ENCODE measurements around the gene MSH2.
"Not testable (repeated sequence)": the region's sequence is repeated elsewhere in the genome, so short reads cannot be mapped to it uniquely, and the experiment has no call there.

The MSH2 gene

DNA sequence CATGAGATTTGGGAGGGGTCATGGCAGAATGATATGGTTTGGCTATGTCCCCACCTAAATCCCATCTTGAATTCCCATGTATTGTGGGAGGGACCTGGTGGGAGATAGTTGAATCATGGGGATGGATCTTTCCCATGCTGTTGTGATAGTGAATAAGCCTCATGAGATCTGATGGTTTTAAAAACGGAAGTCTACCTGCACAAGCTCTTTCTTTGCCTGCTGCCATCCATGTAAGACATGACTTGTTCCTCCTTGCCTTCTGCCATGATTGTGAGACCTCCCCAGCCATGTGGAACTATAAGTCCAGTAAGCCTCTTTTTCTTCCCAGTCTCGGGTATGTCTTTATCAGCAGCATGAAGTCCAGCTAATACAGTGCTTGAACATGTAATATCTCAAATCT lies 5.0 kb downstream of the MSH2 start:
- not testable (repeated sequence) for H3K27ac ChIP-seq (ENCODE audit: low read depth, low read length); H3K9ac ChIP-seq (ENCODE audit: low read depth, low read length)
- peaks cover 64% of the 10 kb centered on the region for H3K36me3 ChIP-seq (ENCODE audit: control insufficient read depth, insufficient read depth, low read length)

DNA sequence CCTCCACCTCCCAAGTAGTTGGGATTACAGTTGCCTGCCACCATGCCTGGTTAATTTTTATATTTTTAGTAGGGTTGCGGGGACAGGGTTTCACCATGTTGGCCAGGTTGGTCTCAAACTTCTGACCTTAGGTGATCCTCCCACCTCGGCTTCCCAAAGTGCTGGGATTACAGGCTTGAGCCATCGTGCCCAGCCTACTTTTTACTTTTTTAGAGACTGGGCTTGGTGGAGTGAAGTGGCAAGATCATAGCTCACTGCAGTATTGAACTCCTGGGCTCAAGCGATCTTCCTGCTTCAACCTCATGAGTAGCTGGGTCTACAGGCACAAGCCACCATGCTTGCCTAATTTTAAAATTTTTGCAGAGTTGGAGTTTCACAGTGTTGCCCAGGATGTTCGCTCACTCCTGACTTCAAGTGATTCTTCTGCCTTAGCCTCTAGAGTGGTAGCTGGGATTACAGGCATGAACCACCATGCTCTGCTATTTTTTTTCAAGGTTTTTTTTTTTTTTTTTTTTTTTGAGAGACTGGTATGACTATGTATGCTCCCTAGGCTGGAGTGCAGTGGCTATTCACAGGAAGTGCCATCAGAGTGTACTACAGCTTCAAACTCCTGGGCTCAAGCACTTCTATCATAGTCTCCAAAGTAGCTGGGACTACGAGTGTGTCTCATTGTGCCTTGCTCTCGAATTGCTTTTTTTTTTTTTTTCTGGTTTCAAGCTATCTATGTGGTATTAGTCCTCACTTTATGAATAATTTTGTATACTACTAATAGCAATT lies 11.9 kb downstream of the MSH2 start:
- Histone ChIP-seq H3K9ac (ENCODE audit: low read depth, low read length) (no peak overlapping the region), H3K4me3 (ENCODE audit: low read depth, low read length) (no peak overlapping the region), H3K36me3 (ENCODE audit: control insufficient read depth, insufficient read depth, low read length) (peaks cover 97% of the 10 kb centered on the region), H3K27ac (ENCODE audit: low read depth, low read length) (no peak overlapping the region), H3K27me3 (ENCODE audit: control insufficient read depth, insufficient read depth, low read length) (no peaks in the 10 kb centered on the region), H3K4me1 (ENCODE audit: control insufficient read depth, insufficient read depth, low read length) (no peaks in the 10 kb centered on the region), H3K9me3 (ENCODE audit: control insufficient read depth, insufficient read depth, low read length) (no peaks in the 10 kb centered on the region; the same call in 1 of the 2 replicates)

More for the DNA sequence above, 5.0 kb downstream of the MSH2 start:
- H3K4me1 ChIP-seq (ENCODE audit: control insufficient read depth, insufficient read depth, low read length); H3K9me3 ChIP-seq (ENCODE audit: control insufficient read depth, insufficient read depth, low read length); H3K27me3 ChIP-seq (ENCODE audit: control insufficient read depth, insufficient read depth, low read length); H3K4me3 ChIP-seq (ENCODE audit: low read depth, low read length): not testable (repeated sequence)

DNA sequence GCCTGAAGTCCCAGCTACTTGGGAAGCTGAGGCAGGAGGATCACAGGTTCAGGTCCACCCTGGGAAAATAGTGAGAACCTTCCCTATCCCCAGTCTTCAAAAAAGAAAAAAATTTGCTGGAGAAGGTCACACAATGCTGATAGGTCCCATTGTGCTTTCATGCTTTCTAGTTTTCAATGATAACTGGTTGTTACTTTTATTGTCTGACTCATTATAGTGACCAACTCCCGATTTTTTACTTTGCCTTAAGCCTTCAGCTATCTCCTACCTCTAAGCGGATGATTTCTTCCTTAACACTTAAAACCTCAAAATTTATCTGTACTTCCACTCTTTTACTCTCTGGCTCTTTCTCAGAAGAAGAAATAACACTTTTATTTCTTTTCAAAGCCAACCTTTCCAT lies 17.3 kb downstream of the MSH2 start:
- Histone ChIP-seq H3K4me1 (ENCODE audit: control insufficient read depth, insufficient read depth, low read length) (no peaks in the 10 kb centered on the region), H3K36me3 (ENCODE audit: control insufficient read depth, insufficient read depth, low read length) (peaks cover 90% of the 10 kb centered on the region), H3K27ac (ENCODE audit: low read depth, low read length) (no peak overlapping the region), H3K9me3 (ENCODE audit: control insufficient read depth, insufficient read depth, low read length) (no peaks in the 10 kb centered on the region), H3K9ac (ENCODE audit: low read depth, low read length) (no peak overlapping the region), H3K27me3 (ENCODE audit: control insufficient read depth, insufficient read depth, low read length) (no peaks in the 10 kb centered on the region), H3K4me3 (ENCODE audit: low read depth, low read length) (no peak overlapping the region)

DNA sequence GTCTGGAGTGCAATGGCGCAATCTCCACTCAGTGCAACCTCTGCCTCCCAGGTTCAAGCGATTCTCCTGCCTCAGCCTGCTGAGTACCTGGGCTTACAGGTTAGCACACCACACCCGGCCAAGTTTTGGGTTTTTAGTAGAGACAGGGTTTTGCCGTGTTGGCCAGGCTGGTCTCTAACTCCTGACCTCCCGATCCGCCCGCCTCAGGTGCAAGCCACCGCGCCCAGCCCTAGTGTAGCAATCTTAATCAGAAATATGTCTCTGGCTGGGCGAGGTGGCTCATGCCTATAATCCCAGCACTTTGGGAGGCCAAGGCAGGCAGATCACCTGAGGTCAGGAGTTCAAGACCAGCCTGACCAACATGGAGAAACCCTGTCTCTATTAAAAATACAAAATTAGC lies 17.7 kb downstream of the MSH2 start:
- H3K36me3 ChIP-seq (ENCODE audit: control insufficient read depth, insufficient read depth, low read length) = peaks cover 90% of the 10 kb centered on the region
- H3K27me3 ChIP-seq (ENCODE audit: control insufficient read depth, insufficient read depth, low read length); H3K9me3 ChIP-seq (ENCODE audit: control insufficient read depth, insufficient read depth, low read length); H3K9ac ChIP-seq (ENCODE audit: low read depth, low read length); H3K4me1 ChIP-seq (ENCODE audit: control insufficient read depth, insufficient read depth, low read length); H3K27ac ChIP-seq (ENCODE audit: low read depth, low read length); H3K4me3 ChIP-seq (ENCODE audit: low read depth, low read length): not testable (repeated sequence)

- Histone ChIP-seq H3K27ac (ENCODE audit: low read depth, low read length) (no peak overlapping the region), H3K9me3 (ENCODE audit: control insufficient read depth, insufficient read depth, low read length) (no peaks in the 10 kb centered on the region), H3K9ac (ENCODE audit: low read depth, low read length) (no peak overlapping the region), H3K4me3 (ENCODE audit: low read depth, low read length) (no peak overlapping the region), H3K4me1 (ENCODE audit: control insufficient read depth, insufficient read depth, low read length) (no peaks in the 10 kb centered on the region), H3K36me3 (ENCODE audit: control insufficient read depth, insufficient read depth, low read length) (peaks cover 85% of the 10 kb centered on the region), H3K27me3 (ENCODE audit: control insufficient read depth, insufficient read depth, low read length) (no peaks in the 10 kb centered on the region)
Measured at GRCh38 chr2:47422016-47422415, 19.1 kb downstream of the MSH2 start.

- Histone ChIP-seq H3K27me3 (ENCODE audit: control insufficient read depth, insufficient read depth, low read length) (no peaks in the 10 kb centered on the region), H3K27ac (ENCODE audit: low read depth, low read length) (no peak overlapping the region), H3K4me3 (ENCODE audit: low read depth, low read length) (no peak overlapping the region), H3K4me1 (ENCODE audit: control insufficient read depth, insufficient read depth, low read length) (no peaks in the 10 kb centered on the region), H3K36me3 (ENCODE audit: control insufficient read depth, insufficient read depth, low read length) (peaks cover 83% of the 10 kb centered on the region), H3K9me3 (ENCODE audit: control insufficient read depth, insufficient read depth, low read length) (no peaks in the 10 kb centered on the region), H3K9ac (ENCODE audit: low read depth, low read length) (no peak overlapping the region)
Measured at GRCh38 chr2:47422560-47422959, 19.6 kb downstream of the MSH2 start.

DNA sequence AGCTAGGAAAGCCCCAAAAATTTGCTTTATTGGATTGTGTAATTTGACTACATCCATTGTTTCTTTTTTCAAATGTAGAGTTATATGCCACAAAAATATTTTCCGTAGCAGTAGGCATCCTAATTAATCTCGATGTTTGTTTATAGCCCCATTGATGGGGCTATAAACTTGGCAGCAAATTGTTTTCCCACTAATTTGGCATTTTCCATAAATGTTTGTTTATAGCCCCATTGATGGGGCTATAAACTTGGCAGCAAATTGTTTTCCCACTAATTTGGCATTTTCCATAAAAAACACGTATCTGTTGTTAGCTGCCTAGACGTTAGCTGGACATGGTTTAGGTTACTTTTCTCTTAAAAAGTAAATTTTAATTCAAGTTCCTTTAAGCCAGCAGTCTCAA lies 23.8 kb downstream of the MSH2 start:
- peaks cover 89% of the 10 kb centered on the region for H3K36me3 ChIP-seq (ENCODE audit: control insufficient read depth, insufficient read depth, low read length)
- no peaks in the 10 kb centered on the region for H3K27me3 ChIP-seq (ENCODE audit: control insufficient read depth, insufficient read depth, low read length)
- peaks cover 14% of the 10 kb centered on the region; the same call in 1 of the 2 replicates for H3K9me3 ChIP-seq (ENCODE audit: control insufficient read depth, insufficient read depth, low read length)
- no peak overlapping the region for H3K27ac ChIP-seq (ENCODE audit: low read depth, low read length)
- H3K4me3 ChIP-seq (ENCODE audit: low read depth, low read length) = no peak overlapping the region
- no peak overlapping the region for H3K9ac ChIP-seq (ENCODE audit: low read depth, low read length)
- H3K4me1 ChIP-seq (ENCODE audit: control insufficient read depth, insufficient read depth, low read length) = no peaks in the 10 kb centered on the region

DNA sequence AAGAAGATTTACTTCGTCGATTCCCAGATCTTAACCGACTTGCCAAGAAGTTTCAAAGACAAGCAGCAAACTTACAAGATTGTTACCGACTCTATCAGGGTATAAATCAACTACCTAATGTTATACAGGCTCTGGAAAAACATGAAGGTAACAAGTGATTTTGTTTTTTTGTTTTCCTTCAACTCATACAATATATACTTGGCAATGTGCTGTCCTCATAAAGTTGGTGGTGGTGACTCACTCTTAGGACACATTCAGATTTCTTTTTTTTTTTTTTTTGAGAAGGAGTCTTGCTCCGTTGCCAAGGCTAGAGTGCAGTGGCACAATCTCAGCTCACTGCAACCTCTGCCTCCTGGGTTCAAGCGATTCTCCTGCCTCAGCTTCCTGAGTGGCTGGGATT lies 26.8 kb downstream of the MSH2 start:
- no peaks in the 10 kb centered on the region for H3K4me1 ChIP-seq (ENCODE audit: control insufficient read depth, insufficient read depth, low read length)
- H3K4me3 ChIP-seq (ENCODE audit: low read depth, low read length) = no peak overlapping the region
- peaks cover 17% of the 10 kb centered on the region for H3K9me3 ChIP-seq (ENCODE audit: control insufficient read depth, insufficient read depth, low read length)
- no peak overlapping the region for H3K27ac ChIP-seq (ENCODE audit: low read depth, low read length)
- no peaks in the 10 kb centered on the region for H3K27me3 ChIP-seq (ENCODE audit: control insufficient read depth, insufficient read depth, low read length)
- H3K36me3 ChIP-seq (ENCODE audit: control insufficient read depth, insufficient read depth, low read length) = peaks cover 72% of the 10 kb centered on the region
- H3K9ac ChIP-seq (ENCODE audit: low read depth, low read length) = no peak overlapping the region

- peaks cover 17% of the 10 kb centered on the region for H3K9me3 ChIP-seq (ENCODE audit: control insufficient read depth, insufficient read depth, low read length)
- H3K27ac ChIP-seq (ENCODE audit: low read depth, low read length); H3K9ac ChIP-seq (ENCODE audit: low read depth, low read length); H3K27me3 ChIP-seq (ENCODE audit: control insufficient read depth, insufficient read depth, low read length); H3K4me3 ChIP-seq (ENCODE audit: low read depth, low read length); H3K4me1 ChIP-seq (ENCODE audit: control insufficient read depth, insufficient read depth, low read length): not testable (repeated sequence)
- H3K36me3 ChIP-seq (ENCODE audit: control insufficient read depth, insufficient read depth, low read length) = peaks cover 69% of the 10 kb centered on the region
Measured at GRCh38 chr2:47433006-47433405, 30.1 kb downstream of the MSH2 start.

DNA sequence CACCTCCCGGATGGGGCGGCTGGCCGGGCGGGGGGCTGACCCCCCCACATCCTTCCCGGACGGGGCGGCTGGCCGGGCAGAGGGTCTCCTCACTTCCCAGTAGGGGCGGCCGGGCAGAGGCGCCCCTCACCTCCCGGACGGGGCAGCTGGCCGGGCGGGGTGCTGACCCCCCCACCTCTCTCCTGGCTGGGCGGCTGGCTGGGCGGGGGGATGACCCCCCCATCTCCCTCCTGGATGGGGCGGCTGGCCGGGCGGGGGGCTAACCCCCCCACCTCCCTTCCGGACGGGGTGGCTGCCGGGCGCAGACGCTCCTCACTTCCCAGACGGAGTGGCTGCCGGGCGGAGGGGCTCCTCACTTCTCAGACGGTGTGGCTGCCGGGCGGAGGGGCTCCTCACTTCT lies 30.5 kb downstream of the MSH2 start:
- H3K9ac ChIP-seq (ENCODE audit: low read depth, low read length); H3K4me1 ChIP-seq (ENCODE audit: control insufficient read depth, insufficient read depth, low read length); H3K4me3 ChIP-seq (ENCODE audit: low read depth, low read length); H3K27me3 ChIP-seq (ENCODE audit: control insufficient read depth, insufficient read depth, low read length); H3K27ac ChIP-seq (ENCODE audit: low read depth, low read length): not testable (repeated sequence)
- peaks cover 17% of the 10 kb centered on the region for H3K9me3 ChIP-seq (ENCODE audit: control insufficient read depth, insufficient read depth, low read length)
- H3K36me3 ChIP-seq (ENCODE audit: control insufficient read depth, insufficient read depth, low read length) = peaks cover 69% of the 10 kb centered on the region

- H3K36me3 ChIP-seq (ENCODE audit: control insufficient read depth, insufficient read depth, low read length) = peaks cover 64% of the 10 kb centered on the region
Measured at GRCh38 chr2:47437287-47437686, 34.3 kb downstream of the MSH2 start.

More at GRCh38 chr2:47437287-47437686, 34.3 kb downstream of the MSH2 start:
- Histone ChIP-seq H3K27me3 (ENCODE audit: control insufficient read depth, insufficient read depth, low read length) (no peaks in the 10 kb centered on the region), H3K4me3 (ENCODE audit: low read depth, low read length) (no peak overlapping the region), H3K9me3 (ENCODE audit: control insufficient read depth, insufficient read depth, low read length) (no peaks in the 10 kb centered on the region), H3K4me1 (ENCODE audit: control insufficient read depth, insufficient read depth, low read length) (no peaks in the 10 kb centered on the region), H3K27ac (ENCODE audit: low read depth, low read length) (no peak overlapping the region), H3K9ac (ENCODE audit: low read depth, low read length) (no peak overlapping the region)

All from HUES48 (cell line).